PFSK-1 (cell line): ENCODE data around the gene PARD6B.

Experiments
- FOXP2 ChIP-seq: optimal IDR thresholded peaks from 2 replicates; pipeline ENCODE3; 2011; ENCODE audit warnings: borderline replicate concordance, control low read depth, inconsistent platforms; ENCODE audit not compliant: insufficient read depth; ENCODE audit errors: extremely low read length, extremely low read depth
- POLR2AphosphoS5 ChIP-seq: IDR thresholded peaks from 2 replicates; pipeline ENCODE4 v1.6.1; 2012; ENCODE audit warnings: low read depth, mild to moderate bottlenecking, control low read depth, low read length, moderate library complexity
- REST ChIP-seq, 2 experiments: IDR thresholded peaks; 2 replicates each; pipeline versions ENCODE4 v1.6.1 to v1.8.0; 2011 to 2012; ENCODE audit warnings: low read depth in 2 of 2, low read length in 2 of 2, control low read depth in 1 of 2, inconsistent platforms in 1 of 2, mild to moderate bottlenecking in 1 of 2, moderate library complexity in 1 of 2; ENCODE audit not compliant: insufficient read depth in 1 of 2
- SIN3A ChIP-seq: IDR thresholded peaks from 2 replicates; pipeline ENCODE4 v1.6.1; 2012; ENCODE audit warnings: mild to moderate bottlenecking, low read length, moderate library complexity, borderline replicate concordance; ENCODE audit not compliant: insufficient read depth
- TAF1 ChIP-seq: IDR thresholded peaks from 2 replicates; pipeline ENCODE4 v1.6.1; 2012; ENCODE audit warnings: low read length, control low read depth, borderline replicate concordance; ENCODE audit not compliant: insufficient read depth

- TF ChIP-seq POLR2AphosphoS5 (no peak), TAF1 (no peak), SIN3A (no peak), REST (IDR thresholded peaks at IDR 0.05; ENCODE audit: insufficient read depth in 1 of 2, low read depth in 2 of 2, low read length in 2 of 2) (no peak), FOXP2 (no peak)
These were observed 28.3 kb downstream of the PARD6B start for GRCh38 chr20:50759678-50760077.
